Heart left ventricle (tissue), 16 donors: ENCODE data around the gene KCNH8. TPM values are rescaled to one million over a fixed set of nuclear protein-coding genes. Genes with fewer than 3 reads are reported as not detected.

Experiments
- ATAC-seq, 4 donors: fragments of 200-7000 bp; cut with Tn5 transposase; one replicate each; pipeline ENCODE4 v1.9.1; 2020 to 2022; ENCODE audit warnings: moderate library complexity in 4 of 4, mild to moderate bottlenecking in 3 of 4, moderate number of reproducible peaks in 1 of 4
- DNase-seq, 5 donors: peaks; one replicate each; pipeline ENCODE4 v3.0.0-alpha.2; 2020
- H3K27ac ChIP-seq, 12 donors: fragments of 200-600 bp; sonication (generic) in 4 of 12; one replicate each; pipeline versions ENCODE4 v1.5.0 to v1.8.0; 2016 to 2022; ENCODE audit warnings: mild to moderate bottlenecking in 2 of 12
- H3K27me3 ChIP-seq, 9 donors: fragments of 200-600 bp; sonication (generic) in 2 of 9; one replicate each; pipeline versions ENCODE4 v1.5.1 to v1.8.0; 2016 to 2022; ENCODE audit warnings: mild to moderate bottlenecking in 3 of 9
- H3K36me3 ChIP-seq, 9 donors: fragments of 200-600 bp; sonication (generic) in 2 of 9; one replicate each; pipeline versions ENCODE4 v1.5.0 to v1.8.0; 2018 to 2022; ENCODE audit warnings: mild to moderate bottlenecking in 2 of 9
- H3K4me1 ChIP-seq, 12 donors: fragments of 200-600 bp; sonication (generic) in 4 of 12; one replicate each; pipeline versions ENCODE4 v1.5.0 to v1.8.0; 2016 to 2022; ENCODE audit warnings: mild to moderate bottlenecking in 3 of 12
- H3K4me3 ChIP-seq, 12 donors: fragments of 200-600 bp; sonication (generic) in 4 of 12; one replicate each; pipeline versions ENCODE4 v1.5.0 to v1.8.0; 2017 to 2022; ENCODE audit warnings: mild to moderate bottlenecking in 9 of 12, moderate library complexity in 4 of 12
- H3K9me3 ChIP-seq, 12 donors: fragments of 200-600 bp; sonication (generic) in 4 of 12; one replicate each; pipeline versions ENCODE4 v1.5.0 to v1.8.0; 2016 to 2022; ENCODE audit warnings: mild to moderate bottlenecking in 1 of 12
- POLR2A ChIP-seq, 2 donors: fragments of 450-650 bp; IDR thresholded peaks; one replicate each; pipeline ENCODE4 v1.6.1; 2017; ENCODE audit warnings: antibody characterized with exemption in 2 of 2, mild to moderate bottlenecking in 2 of 2, moderate library complexity in 2 of 2
- WGBS, 4 donors: extraction: QIAGEN DNeasy Blood & Tissue Kit in 2 of 4; methylation state at CpG; one replicate each; pipeline versions ENCODE4 v1.1.5 to v1.1.7; 2013 to 2018; 5-methylcytosine and 5-hydroxymethylcytosine counted together
- intact Hi-C, 10 donors: fragments of 100-400 bp; cut with DNase I; formaldehyde crosslinking; loops; one replicate each; pipeline versions ENCODE4 v1.11.1 to v1.14.2; 2022
- polyA plus RNA-seq, 2 donors: library from polyadenylated mRNA; stranded (reverse); fragments of 200-250 nt; gene quantifications; one replicate each; pipeline ENCODE4 v1.2.3, GENCODE V29; 2013
- total RNA-seq, 9 donors: library from RNA; depleted of rRNA in 2 of 9; stranded (reverse); fragments of >200 nt in 2 of 9; fragmentation: NEBNext Ultra II Directional in 3 of 9; extraction: Animal tissue kit (Norgen Biotek cat#: 25700) in 3 of 9; gene quantifications; one replicate each; pipeline versions ENCODE4 v1.1.0 to v1.2.4, GENCODE V29; 2016 to 2023
- TF ChIP-seq, protein P1 (sequence below), 12 donors: fragments of 200-600 bp; sonication (generic) in 4 of 12; IDR thresholded peaks; one replicate each; pipeline versions ENCODE4 v1.5.0 to v1.8.0; 2018 to 2022; ENCODE audit warnings: antibody characterized with exemption in 12 of 12, mild to moderate bottlenecking in 5 of 12
- donor health status: ischemic (EF 13 %, LVEDD 7.1; RV severe dilation, severe dysfunction).
- donor health status: healthy with polysubstance abuse.
- donor health status: DM: no; HTN: yes; CAD: no.
- donor health status: DM: no; HTN: no; CAD: no.
- donor health status: ischemic (EF 25% LVEDD 6.9; RV normal size, moderate dysfunction).
- donor health status: ischemic (EF 25% LVEDD 5.7; RV mildly dilated, moderate dysfunction).
- donor health status: healthy.
- donor health status: DM: yes; HTN: yes; CAD: no.
- donor health status: ischemic (EF 35%, LVEDD 5.7; RV mildly dilated, moderate dysfunction).
- donor health status: nonischemic (EF 11% LVEDD 7.7; RV severe dilation, severe dysfunction).
- donor health status: DM: yes; HTN: yes; CAD: no.
- donor health status: PGD.
- donor health status: ischemic (EF 29% LVEDD 5.4; RV normal size, mild dysfunction).
- donor health status: nonischemic (EF 23%, LVEDD 6.1; RV moderate dilation, normal function).

The KCNH8 gene
- total and polyA plus RNA-seq, 11 donors, result 0.04 to 0.20 (median 0.07) TPM; not detected in 7

- Histone ChIP-seq H3K4me3 (no peak overlapping the region), H3K36me3 (no peaks in the 10 kb centered on the region), H3K9me3 (no peaks in the 10 kb centered on the region), H3K4me1 (no peaks in the 10 kb centered on the region), H3K27ac (no peak overlapping the region), H3K27me3 (peaks cover 0 to 23% (median 0%) of the 10 kb centered on the region in 9 donors)
- TF ChIP-seq, protein P1, sequence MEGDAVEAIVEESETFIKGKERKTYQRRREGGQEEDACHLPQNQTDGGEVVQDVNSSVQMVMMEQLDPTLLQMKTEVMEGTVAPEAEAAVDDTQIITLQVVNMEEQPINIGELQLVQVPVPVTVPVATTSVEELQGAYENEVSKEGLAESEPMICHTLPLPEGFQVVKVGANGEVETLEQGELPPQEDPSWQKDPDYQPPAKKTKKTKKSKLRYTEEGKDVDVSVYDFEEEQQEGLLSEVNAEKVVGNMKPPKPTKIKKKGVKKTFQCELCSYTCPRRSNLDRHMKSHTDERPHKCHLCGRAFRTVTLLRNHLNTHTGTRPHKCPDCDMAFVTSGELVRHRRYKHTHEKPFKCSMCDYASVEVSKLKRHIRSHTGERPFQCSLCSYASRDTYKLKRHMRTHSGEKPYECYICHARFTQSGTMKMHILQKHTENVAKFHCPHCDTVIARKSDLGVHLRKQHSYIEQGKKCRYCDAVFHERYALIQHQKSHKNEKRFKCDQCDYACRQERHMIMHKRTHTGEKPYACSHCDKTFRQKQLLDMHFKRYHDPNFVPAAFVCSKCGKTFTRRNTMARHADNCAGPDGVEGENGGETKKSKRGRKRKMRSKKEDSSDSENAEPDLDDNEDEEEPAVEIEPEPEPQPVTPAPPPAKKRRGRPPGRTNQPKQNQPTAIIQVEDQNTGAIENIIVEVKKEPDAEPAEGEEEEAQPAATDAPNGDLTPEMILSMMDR (IDR thresholded peaks at IDR 0.05), result no peak
- no peak for TF ChIP-seq POLR2A (IDR thresholded peaks at IDR 0.05)
- DNase-seq (no peak), ATAC-seq (no peak)
- intact Hi-C loops, result no loop called here
- 64 to 76% (median 71%) methylated on average over 3 of the region's 3 CpGs for WGBS, 4 donors
Measured at GRCh38 chr3:19154693-19155250, 6.5 kb downstream of the KCNH8 start.

- Histone ChIP-seq H3K4me1 (no peaks in the 10 kb centered on the region), H3K4me3 (no peak overlapping the region), H3K27me3 (peaks cover 0 to 17% (median 0%) of the 10 kb centered on the region in 9 donors), H3K9me3 (no peaks in the 10 kb centered on the region), H3K27ac (no peak overlapping the region), H3K36me3 (no peaks in the 10 kb centered on the region)
- WGBS, 4 donors, result 47 to 56% (median 51%) methylated on average over 2 of the region's 2 CpGs
- intact Hi-C loops, result no loop called here
- TF ChIP-seq POLR2A (IDR thresholded peaks at IDR 0.05), result no peak
- TF ChIP-seq, protein P1 (IDR thresholded peaks at IDR 0.05), result no peak
- no peak for DNase-seq
- no peak for ATAC-seq
Measured at GRCh38 chr3:19155375-19155774, 7.1 kb downstream of the KCNH8 start.

GRCh38 chr3:19159966-19160635 is 11.8 kb downstream of the KCNH8 start:
- H3K27me3 ChIP-seq, result peaks cover 0 to 3% (median 0%) of the 10 kb centered on the region in 9 donors
- no peaks in the 10 kb centered on the region for H3K4me1 ChIP-seq
- H3K9me3 ChIP-seq, result no peaks in the 10 kb centered on the region
- H3K36me3 ChIP-seq, result no peaks in the 10 kb centered on the region
- ATAC-seq (no peak), DNase-seq (no peak)
- no peak overlapping the region for H3K4me3 ChIP-seq
- TF ChIP-seq, protein P1 (IDR thresholded peaks at IDR 0.05), result no peak
- no peak for TF ChIP-seq POLR2A (IDR thresholded peaks at IDR 0.05)
- no peak overlapping the region for H3K27ac ChIP-seq
- intact Hi-C loops, result no loop called here
- WGBS, 4 donors, result 60 to 71% (median 65%) methylated on average over 2 of the region's 2 CpGs

- no peaks in the 10 kb centered on the region for H3K9me3 ChIP-seq
- ATAC-seq (no peak), DNase-seq (no peak)
- WGBS, 4 donors, result 54 to 63% (median 60%) methylated on average over 2 of the region's 2 CpGs
- H3K36me3 ChIP-seq, result no peaks in the 10 kb centered on the region
- no peak overlapping the region for H3K27ac ChIP-seq
- no peaks in the 10 kb centered on the region for H3K4me1 ChIP-seq
- no peak for TF ChIP-seq POLR2A (IDR thresholded peaks at IDR 0.05)
- TF ChIP-seq, protein P1 (IDR thresholded peaks at IDR 0.05), result no peak
- intact Hi-C loops, result no loop called here
- H3K4me3 ChIP-seq, result no peak overlapping the region
- no peaks in the 10 kb centered on the region for H3K27me3 ChIP-seq
Measured at GRCh38 chr3:19165654-19166053, 17.3 kb downstream of the KCNH8 start.
